Measurements from ENCODE around the gene KCNH5. TPM values are rescaled to one million over a fixed set of nuclear protein-coding genes. Genes with fewer than 3 reads are reported as not detected.

Gene KCNH5
- polyA plus RNA-seq, 1 of the 3 experiments (the other 2 are of a cell fraction): not detected

DNA sequence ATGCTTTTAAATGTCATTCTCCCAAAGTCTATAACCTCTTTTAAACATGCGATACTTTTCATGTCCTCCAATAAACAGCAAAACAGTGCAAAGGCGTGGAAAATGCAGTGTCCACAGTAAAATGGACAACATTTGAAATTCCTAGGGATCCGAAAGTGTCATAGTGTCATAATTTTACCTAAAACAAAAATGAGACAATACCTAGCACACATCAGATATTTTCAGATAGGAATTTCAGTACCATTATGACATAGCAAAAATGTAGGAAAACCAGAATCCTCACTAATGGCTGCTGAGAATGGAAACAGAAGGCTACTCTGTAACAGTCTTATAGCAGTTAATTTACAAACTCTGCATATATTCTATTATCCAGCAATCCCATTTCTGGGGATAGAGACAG, 33.1 kb downstream of the KCNH5 start (continued):
- TF ChIP-seq, protein P1, sequence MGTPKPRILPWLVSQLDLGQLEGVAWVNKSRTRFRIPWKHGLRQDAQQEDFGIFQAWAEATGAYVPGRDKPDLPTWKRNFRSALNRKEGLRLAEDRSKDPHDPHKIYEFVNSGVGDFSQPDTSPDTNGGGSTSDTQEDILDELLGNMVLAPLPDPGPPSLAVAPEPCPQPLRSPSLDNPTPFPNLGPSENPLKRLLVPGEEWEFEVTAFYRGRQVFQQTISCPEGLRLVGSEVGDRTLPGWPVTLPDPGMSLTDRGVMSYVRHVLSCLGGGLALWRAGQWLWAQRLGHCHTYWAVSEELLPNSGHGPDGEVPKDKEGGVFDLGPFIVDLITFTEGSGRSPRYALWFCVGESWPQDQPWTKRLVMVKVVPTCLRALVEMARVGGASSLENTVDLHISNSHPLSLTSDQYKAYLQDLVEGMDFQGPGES (IDR thresholded peaks at IDR 0.05; ENCODE audit: low read depth, low read length): no peak
- TF ChIP-seq, protein P2, sequence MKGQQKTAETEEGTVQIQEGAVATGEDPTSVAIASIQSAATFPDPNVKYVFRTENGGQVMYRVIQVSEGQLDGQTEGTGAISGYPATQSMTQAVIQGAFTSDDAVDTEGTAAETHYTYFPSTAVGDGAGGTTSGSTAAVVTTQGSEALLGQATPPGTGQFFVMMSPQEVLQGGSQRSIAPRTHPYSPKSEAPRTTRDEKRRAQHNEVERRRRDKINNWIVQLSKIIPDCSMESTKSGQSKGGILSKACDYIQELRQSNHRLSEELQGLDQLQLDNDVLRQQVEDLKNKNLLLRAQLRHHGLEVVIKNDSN (IDR thresholded peaks at IDR 0.05; ENCODE audit: borderline replicate concordance, low read depth): no peak
- no peak for TF ChIP-seq FOXM1 (IDR thresholded peaks at IDR 0.05; ENCODE audit: low read depth)
- TF ChIP-seq SMC3 (IDR thresholded peaks at IDR 0.05; ENCODE audit: low read depth, low read length): no peak

DNA sequence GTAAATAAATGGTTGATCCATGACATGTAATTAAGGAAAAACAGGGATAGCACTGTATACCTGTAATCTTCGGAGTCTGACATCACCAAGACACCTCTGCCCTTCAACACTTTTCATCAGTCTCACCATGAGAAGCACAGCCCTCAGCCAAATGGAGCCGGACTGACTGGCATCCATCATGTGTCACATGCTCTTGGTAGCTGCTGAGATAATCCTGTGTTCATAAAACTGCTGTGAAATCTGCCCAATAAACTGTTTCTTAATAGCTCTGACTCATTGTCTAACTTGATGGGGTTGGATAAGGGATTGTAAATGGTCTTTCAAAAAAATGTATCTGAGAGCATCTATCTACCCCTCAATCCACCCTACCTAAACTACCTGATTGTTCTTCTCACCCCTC, 33.6 kb downstream of the KCNH5 start:
- H4K20me1 ChIP-seq (ENCODE audit: insufficient read depth): no peaks in the 10 kb centered on the region
- no peak overlapping the region for H3K4me3 ChIP-seq (ENCODE audit: low read depth in 2 of 2, low read length in 1 of 2)
- H3K9me2 ChIP-seq: no peaks in the 10 kb centered on the region
- H3K79me2 ChIP-seq (ENCODE audit: insufficient read depth): no peaks in the 10 kb centered on the region
- WGBS (ENCODE audit: low lambda C conversion rate): 41% methylated on average over 2 of the region's 2 CpGs
- no peak overlapping the region for H3K4me2 ChIP-seq
- no peaks in the 10 kb centered on the region for H3K27me3 ChIP-seq (ENCODE audit: insufficient read depth)
- H3K9ac ChIP-seq: no peak overlapping the region
- no peaks in the 10 kb centered on the region for H3K36me3 ChIP-seq (replicated peaks in 1 of 2; ENCODE audit: control insufficient read depth in 1 of 2, insufficient read depth in 2 of 2, low read length in 1 of 2)
- no peaks in the 10 kb centered on the region for H3K9me3 ChIP-seq
- H3F3A ChIP-seq (replicated peaks; ENCODE audit: insufficient read depth): no peaks in the 10 kb centered on the region
- no peak overlapping the region for H3K27ac ChIP-seq (ENCODE audit: low read depth in 2 of 2, low read length in 1 of 2)
- TF ChIP-seq MEF2A (IDR thresholded peaks at IDR 0.05; ENCODE audit: borderline replicate concordance, low read depth): no peak
- no peak for TF ChIP-seq YY1 (IDR thresholded peaks at IDR 0.05; ENCODE audit: low read depth)
- TF ChIP-seq RAD21 (IDR thresholded peaks at IDR 0.05; ENCODE audit: low read length): no peak
- no peak for TF ChIP-seq SMC3 (IDR thresholded peaks at IDR 0.05; ENCODE audit: low read depth, low read length)
- TF ChIP-seq GATA2 (CRISPR knock-in tag; IDR thresholded peaks at IDR 0.05): no peak
- no peak for DNase-seq
- no peak overlapping the region for H2AFZ ChIP-seq (ENCODE audit: low read depth)
- CTCF ChIA-PET: no interaction called here
- no peaks in the 10 kb centered on the region for H3K4me1 ChIP-seq (ENCODE audit: control insufficient read depth in 1 of 2, insufficient read depth in 2 of 2, low read depth in 1 of 2, low read length in 1 of 2)
- POLR2A ChIA-PET: no interaction called here

DNA sequence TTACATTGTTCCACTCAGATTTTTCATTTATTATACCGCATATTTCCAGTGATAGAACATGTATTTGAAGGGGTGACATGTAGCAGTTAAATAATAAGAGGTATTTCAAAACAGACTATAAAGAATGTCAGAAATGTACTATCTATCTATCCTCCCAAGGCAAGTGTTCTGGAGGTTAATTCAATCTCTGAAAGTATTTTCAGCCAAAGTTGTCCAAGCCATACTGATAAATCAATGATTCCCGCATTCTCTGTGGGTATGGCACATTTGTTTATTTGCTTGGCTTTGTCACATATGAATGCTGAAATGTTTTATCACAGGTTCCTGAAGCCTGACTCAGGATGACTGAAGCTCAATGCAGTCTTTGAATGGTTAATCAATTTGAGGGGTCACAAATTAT, 35.8 kb downstream of the KCNH5 start:
- no peak overlapping the region for H3K4me3 ChIP-seq (ENCODE audit: low read depth in 2 of 2, low read length in 1 of 2)
- H3K9me2 ChIP-seq: no peaks in the 10 kb centered on the region
- WGBS (ENCODE audit: low lambda C conversion rate): 53% methylated on average over 2 of the region's 2 CpGs

More for the DNA sequence above, 35.8 kb downstream of the KCNH5 start:
- H3K27me3 ChIP-seq (ENCODE audit: insufficient read depth): no peaks in the 10 kb centered on the region
- no peaks in the 10 kb centered on the region for H4K20me1 ChIP-seq (ENCODE audit: insufficient read depth)
- no peak for DNase-seq
- H3K4me2 ChIP-seq: no peak overlapping the region
- ChIA-PET CTCF (no interaction called here), POLR2A (no interaction called here)
- H2AFZ ChIP-seq (ENCODE audit: low read depth): no peak overlapping the region
- H3K4me1 ChIP-seq (ENCODE audit: control insufficient read depth in 1 of 2, insufficient read depth in 2 of 2, low read depth in 1 of 2, low read length in 1 of 2): no peaks in the 10 kb centered on the region
- H3K79me2 ChIP-seq (ENCODE audit: insufficient read depth): no peaks in the 10 kb centered on the region
- no peaks in the 10 kb centered on the region for H3F3A ChIP-seq (replicated peaks; ENCODE audit: insufficient read depth)
- no peak overlapping the region for H3K9ac ChIP-seq
- no peaks in the 10 kb centered on the region for H3K9me3 ChIP-seq
- no peaks in the 10 kb centered on the region for H3K36me3 ChIP-seq (replicated peaks in 1 of 2; ENCODE audit: control insufficient read depth in 1 of 2, insufficient read depth in 2 of 2, low read length in 1 of 2)
- TF ChIP-seq, protein P3, sequence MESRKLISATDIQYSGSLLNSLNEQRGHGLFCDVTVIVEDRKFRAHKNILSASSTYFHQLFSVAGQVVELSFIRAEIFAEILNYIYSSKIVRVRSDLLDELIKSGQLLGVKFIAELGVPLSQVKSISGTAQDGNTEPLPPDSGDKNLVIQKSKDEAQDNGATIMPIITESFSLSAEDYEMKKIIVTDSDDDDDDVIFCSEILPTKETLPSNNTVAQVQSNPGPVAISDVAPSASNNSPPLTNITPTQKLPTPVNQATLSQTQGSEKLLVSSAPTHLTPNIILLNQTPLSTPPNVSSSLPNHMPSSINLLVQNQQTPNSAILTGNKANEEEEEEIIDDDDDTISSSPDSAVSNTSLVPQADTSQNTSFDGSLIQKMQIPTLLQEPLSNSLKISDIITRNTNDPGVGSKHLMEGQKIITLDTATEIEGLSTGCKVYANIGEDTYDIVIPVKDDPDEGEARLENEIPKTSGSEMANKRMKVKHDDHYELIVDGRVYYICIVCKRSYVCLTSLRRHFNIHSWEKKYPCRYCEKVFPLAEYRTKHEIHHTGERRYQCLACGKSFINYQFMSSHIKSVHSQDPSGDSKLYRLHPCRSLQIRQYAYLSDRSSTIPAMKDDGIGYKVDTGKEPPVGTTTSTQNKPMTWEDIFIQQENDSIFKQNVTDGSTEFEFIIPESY (IDR thresholded peaks at IDR 0.05; ENCODE audit: borderline replicate concordance, low read depth): no peak
- TF ChIP-seq, protein P4, sequence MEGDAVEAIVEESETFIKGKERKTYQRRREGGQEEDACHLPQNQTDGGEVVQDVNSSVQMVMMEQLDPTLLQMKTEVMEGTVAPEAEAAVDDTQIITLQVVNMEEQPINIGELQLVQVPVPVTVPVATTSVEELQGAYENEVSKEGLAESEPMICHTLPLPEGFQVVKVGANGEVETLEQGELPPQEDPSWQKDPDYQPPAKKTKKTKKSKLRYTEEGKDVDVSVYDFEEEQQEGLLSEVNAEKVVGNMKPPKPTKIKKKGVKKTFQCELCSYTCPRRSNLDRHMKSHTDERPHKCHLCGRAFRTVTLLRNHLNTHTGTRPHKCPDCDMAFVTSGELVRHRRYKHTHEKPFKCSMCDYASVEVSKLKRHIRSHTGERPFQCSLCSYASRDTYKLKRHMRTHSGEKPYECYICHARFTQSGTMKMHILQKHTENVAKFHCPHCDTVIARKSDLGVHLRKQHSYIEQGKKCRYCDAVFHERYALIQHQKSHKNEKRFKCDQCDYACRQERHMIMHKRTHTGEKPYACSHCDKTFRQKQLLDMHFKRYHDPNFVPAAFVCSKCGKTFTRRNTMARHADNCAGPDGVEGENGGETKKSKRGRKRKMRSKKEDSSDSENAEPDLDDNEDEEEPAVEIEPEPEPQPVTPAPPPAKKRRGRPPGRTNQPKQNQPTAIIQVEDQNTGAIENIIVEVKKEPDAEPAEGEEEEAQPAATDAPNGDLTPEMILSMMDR (IDR thresholded peaks at IDR 0.05): no peak
- TF ChIP-seq, protein P2 (IDR thresholded peaks at IDR 0.05; ENCODE audit: borderline replicate concordance, low read depth): no peak
- TF ChIP-seq TCF12 (IDR thresholded peaks at IDR 0.05): no peak
- H3K27ac ChIP-seq (ENCODE audit: low read depth in 2 of 2, low read length in 1 of 2): no peak overlapping the region

Data from SK-N-SH (cell line).